ENCODE results near the gene NFATC3.

The NFATC3 gene

GRCh38 chr16:68085259-68086071 is at the start of gene NFATC3:
NFATC3 (plus strand) TSS chr16:68085370; CDS start chr16:68085682, 312 bp downstream.
- DNase-seq = peak; percentile 99

- no peak for DNase-seq
These were observed 47.2 kb upstream of the NFATC3 start for GRCh38 chr16:68037841-68038597.

- peak; percentile 76 for DNase-seq
These were observed 44.5 kb upstream of the NFATC3 start for GRCh38 chr16:68040506-68041288.

- DNase-seq = no peak
These were observed 43.4 kb upstream of the NFATC3 start for GRCh38 chr16:68041783-68042182.

GRCh38 chr16:68046106-68046505 is 39.1 kb upstream of the NFATC3 start:
- no peak for DNase-seq

GRCh38 chr16:68047987-68048386 is 37.2 kb upstream of the NFATC3 start:
- no peak for DNase-seq

GRCh38 chr16:68049449-68049848 is 35.7 kb upstream of the NFATC3 start:
- no peak for DNase-seq

GRCh38 chr16:68055395-68055794 is 29.8 kb upstream of the NFATC3 start:
- DNase-seq = no peak

GRCh38 chr16:68059804-68060203 is 25.4 kb upstream of the NFATC3 start:
- no peak for DNase-seq

GRCh38 chr16:68061396-68061795 is 23.8 kb upstream of the NFATC3 start:
- DNase-seq = no peak

- DNase-seq = no peak
These were observed 22.2 kb upstream of the NFATC3 start for GRCh38 chr16:68062910-68063393.

GRCh38 chr16:68064791-68065365 is 20.3 kb upstream of the NFATC3 start:
- DNase-seq = peak; percentile 60

- DNase-seq = no peak
These were observed 19.4 kb upstream of the NFATC3 start for GRCh38 chr16:68065716-68066305.

GRCh38 chr16:68066763-68067162 is 18.4 kb upstream of the NFATC3 start:
- DNase-seq = no peak

- no peak for DNase-seq
These were observed 16.2 kb upstream of the NFATC3 start for GRCh38 chr16:68068926-68069325.

- DNase-seq = peak; percentile 83
These were observed 15.5 kb upstream of the NFATC3 start for GRCh38 chr16:68069511-68070248.

GRCh38 chr16:68070249-68070730 is 14.9 kb upstream of the NFATC3 start:
- DNase-seq = no peak

- DNase-seq = no peak
These were observed 14.2 kb upstream of the NFATC3 start for GRCh38 chr16:68070806-68071517.

- no peak for DNase-seq
These were observed 13.7 kb upstream of the NFATC3 start for GRCh38 chr16:68071518-68071901.

- DNase-seq = no peak
These were observed 13.0 kb upstream of the NFATC3 start for GRCh38 chr16:68072038-68072695.

All from right hindlimb (tissue), 1 donor.